Measurements from ENCODE around the gene PDYN.

DNA sequence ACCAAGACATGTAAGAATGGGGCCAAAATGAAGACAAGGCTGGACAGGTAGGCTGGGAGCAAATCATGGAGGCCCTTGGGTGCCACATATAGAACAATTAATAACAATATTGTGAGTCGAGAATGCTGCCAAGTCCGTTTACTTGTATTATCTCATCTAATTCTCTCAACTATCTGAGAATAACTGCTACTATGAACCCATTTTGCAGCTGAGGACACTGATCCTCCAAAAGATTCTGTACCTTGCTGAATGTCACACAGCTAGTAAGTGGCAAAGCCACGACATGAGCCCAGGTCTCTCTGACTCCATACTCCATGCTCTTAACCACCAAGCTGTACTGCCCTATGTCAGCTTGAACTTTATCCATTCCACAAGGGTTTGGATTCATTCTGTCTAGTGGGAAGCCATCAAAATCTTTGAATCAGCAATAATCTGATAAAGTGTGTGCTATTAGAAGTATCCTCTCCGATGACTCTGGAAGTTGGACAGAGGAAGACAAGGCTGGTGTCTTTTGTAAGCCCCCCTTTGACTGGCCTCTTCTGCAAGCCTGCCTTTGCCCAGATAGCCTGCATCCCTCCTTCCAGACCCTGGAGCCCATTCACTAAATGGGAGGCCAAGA is 43.5 kb upstream of the PDYN start:
- TF ChIP-seq, protein P1, sequence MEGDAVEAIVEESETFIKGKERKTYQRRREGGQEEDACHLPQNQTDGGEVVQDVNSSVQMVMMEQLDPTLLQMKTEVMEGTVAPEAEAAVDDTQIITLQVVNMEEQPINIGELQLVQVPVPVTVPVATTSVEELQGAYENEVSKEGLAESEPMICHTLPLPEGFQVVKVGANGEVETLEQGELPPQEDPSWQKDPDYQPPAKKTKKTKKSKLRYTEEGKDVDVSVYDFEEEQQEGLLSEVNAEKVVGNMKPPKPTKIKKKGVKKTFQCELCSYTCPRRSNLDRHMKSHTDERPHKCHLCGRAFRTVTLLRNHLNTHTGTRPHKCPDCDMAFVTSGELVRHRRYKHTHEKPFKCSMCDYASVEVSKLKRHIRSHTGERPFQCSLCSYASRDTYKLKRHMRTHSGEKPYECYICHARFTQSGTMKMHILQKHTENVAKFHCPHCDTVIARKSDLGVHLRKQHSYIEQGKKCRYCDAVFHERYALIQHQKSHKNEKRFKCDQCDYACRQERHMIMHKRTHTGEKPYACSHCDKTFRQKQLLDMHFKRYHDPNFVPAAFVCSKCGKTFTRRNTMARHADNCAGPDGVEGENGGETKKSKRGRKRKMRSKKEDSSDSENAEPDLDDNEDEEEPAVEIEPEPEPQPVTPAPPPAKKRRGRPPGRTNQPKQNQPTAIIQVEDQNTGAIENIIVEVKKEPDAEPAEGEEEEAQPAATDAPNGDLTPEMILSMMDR (IDR thresholded peaks at IDR 0.05; ENCODE audit: insufficient read depth, low read length, poor library complexity, severe bottlenecking), result no peak
- no peak for TF ChIP-seq EZH2phosphoT487 (conservative IDR thresholded peaks at IDR 0.05; ENCODE audit: low read length)

All from SU-DHL-6 (cell line).